Measurements from ENCODE around the gene LSP1.

DNA sequence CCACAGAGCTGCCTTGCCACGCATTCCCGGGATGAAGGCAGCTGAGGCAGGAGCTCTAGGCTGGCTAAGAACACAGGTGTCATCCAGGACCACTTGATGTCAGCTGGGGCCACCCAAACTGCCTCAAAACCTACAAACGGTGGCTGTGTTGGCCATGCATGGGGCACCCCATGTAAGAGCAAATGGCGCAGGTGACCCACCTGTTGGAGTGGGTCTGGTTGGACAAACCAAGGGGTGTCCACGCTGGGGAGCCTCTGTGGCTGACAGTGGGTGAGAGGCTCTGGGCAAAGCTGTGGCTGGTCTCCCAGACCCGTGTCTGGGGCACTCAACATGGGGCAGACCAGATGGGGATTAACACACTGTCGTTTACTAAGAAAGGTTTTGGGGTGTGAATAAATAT, 37.1 kb upstream of the LSP1 start:
- TF ChIP-seq CTCF (IDR thresholded peaks at IDR 0.05; ENCODE audit: low read depth, low read length), result no peak
- TF ChIP-seq, protein P1, sequence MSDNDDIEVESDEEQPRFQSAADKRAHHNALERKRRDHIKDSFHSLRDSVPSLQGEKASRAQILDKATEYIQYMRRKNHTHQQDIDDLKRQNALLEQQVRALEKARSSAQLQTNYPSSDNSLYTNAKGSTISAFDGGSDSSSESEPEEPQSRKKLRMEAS (IDR thresholded peaks at IDR 0.05; ENCODE audit: low read depth, low read length), result no peak

All from NB4 (cell line).